HFFc6 (cell line): ENCODE measurements around the gene ABHD16A. TPM values are rescaled to one million over a fixed set of nuclear protein-coding genes. Genes with fewer than 3 reads are reported as not detected.
"Not testable (repeated sequence)": the region's sequence is repeated elsewhere in the genome, so short reads cannot be mapped to it uniquely, and the experiment has no call there.

Experiments
- DNase-seq: peaks from one replicate; pipeline ENCODE4 v3.0.0-alpha.2; 2018
- H3K27ac Mint-ChIP-seq: 2 replicates; pipeline ENCODE4 v1.8.0; 2020; ENCODE audit warnings: mild to moderate bottlenecking, mixed read lengths
- H3K27me3 Mint-ChIP-seq: 2 replicates; pipeline ENCODE4 v1.8.0; 2021; ENCODE audit warnings: mild to moderate bottlenecking, moderate library complexity, mixed read lengths; ENCODE audit not compliant: insufficient read depth
- H3K36me3 Mint-ChIP-seq: 2 replicates; pipeline ENCODE4 v1.8.0; 2021; ENCODE audit warnings: low read depth, mixed read lengths
- H3K4me1 Mint-ChIP-seq: 2 replicates; pipeline ENCODE4 v1.8.0; 2020; ENCODE audit warnings: low read depth, mixed read lengths
- H3K4me3 Mint-ChIP-seq: 2 replicates; pipeline ENCODE4 v1.8.0; 2020; ENCODE audit warnings: mild to moderate bottlenecking, moderate library complexity, mixed read lengths
- H3K9me3 Mint-ChIP-seq: 2 replicates; pipeline ENCODE4 v1.8.0; 2020; ENCODE audit warnings: mild to moderate bottlenecking, mixed read lengths
- total RNA-seq, 6 experiments: library from RNA; stranded (reverse); fragmentation: NEBNext Ultra II Directional; extraction: Animal tissue kit (Norgen Biotek cat#: 25700); gene quantifications; 2 replicates in 1 of 6; 3 replicates in 5 of 6; pipeline ENCODE4 v1.2.3, GENCODE V29; 2021
- TF ChIP-seq, protein P1 (sequence below): fragments of 200-600 bp; sonication (generic); IDR thresholded peaks from 2 replicates; pipeline ENCODE4 v1.5.0; 2021; ENCODE audit warnings: antibody characterized with exemption, mild to moderate bottlenecking

Gene ABHD16A
- total RNA-seq, 6 experiments from 2014 or later: 27.4 to 39.6 (median 32.0) TPM

DNA sequence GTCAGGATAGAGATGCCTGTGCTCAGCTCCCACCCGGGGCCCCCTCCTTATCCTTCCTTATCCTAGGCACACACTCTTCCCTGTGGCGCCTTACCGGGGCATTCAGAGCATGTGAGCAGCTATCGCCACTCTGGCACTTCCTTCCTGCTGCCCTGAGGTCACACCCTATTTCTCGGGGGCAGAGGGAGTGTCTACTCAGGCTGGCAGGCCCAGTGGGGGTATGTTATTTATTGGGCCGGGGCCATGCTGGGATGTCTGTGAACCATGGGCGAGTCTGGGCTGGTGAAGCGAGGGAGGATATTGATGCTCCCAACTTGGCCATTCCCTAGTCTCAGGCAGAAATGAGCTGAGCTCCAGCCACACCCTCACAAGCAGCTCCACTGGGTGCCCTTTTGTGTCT, 8.1 kb upstream of the ABHD16A start:
- no peak for DNase-seq
- no peaks in the 10 kb centered on the region for H3K9me3 Mint-ChIP-seq
- TF ChIP-seq, protein P1, sequence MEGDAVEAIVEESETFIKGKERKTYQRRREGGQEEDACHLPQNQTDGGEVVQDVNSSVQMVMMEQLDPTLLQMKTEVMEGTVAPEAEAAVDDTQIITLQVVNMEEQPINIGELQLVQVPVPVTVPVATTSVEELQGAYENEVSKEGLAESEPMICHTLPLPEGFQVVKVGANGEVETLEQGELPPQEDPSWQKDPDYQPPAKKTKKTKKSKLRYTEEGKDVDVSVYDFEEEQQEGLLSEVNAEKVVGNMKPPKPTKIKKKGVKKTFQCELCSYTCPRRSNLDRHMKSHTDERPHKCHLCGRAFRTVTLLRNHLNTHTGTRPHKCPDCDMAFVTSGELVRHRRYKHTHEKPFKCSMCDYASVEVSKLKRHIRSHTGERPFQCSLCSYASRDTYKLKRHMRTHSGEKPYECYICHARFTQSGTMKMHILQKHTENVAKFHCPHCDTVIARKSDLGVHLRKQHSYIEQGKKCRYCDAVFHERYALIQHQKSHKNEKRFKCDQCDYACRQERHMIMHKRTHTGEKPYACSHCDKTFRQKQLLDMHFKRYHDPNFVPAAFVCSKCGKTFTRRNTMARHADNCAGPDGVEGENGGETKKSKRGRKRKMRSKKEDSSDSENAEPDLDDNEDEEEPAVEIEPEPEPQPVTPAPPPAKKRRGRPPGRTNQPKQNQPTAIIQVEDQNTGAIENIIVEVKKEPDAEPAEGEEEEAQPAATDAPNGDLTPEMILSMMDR: no peak

DNA sequence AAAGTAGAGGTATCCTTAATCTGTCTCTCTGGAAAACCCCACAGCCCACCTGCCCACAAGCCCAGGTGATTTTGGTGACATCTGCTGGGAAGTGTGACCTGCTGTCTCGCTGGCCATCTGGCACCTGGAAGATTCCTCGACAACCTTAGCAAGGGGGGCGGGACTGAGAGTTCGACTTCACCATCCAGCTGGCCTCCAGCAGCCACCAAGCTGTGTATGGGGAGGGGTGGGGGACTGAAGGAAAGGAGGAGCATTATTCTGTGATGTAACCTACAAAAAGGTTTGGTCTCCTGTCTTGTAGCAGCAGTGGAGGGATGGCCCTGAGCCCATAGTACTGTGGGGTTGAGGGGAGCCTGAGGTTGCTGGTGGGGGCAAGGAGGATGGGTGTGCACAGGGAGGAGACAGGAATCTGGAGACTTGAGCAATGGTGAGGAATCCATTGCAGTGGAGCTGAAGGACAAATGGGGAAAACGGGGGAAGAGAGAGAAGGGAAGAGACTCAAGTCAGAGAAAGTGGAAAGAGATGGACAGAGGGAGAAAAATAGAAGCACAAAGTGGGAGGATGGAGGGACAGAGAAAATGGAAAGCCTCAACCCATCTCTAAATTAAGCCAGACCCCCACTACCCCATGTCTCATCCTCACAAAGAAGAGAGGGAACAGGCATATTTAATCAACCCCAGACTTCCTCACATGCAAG, 7.5 kb upstream of the ABHD16A start:
- H3K9me3 Mint-ChIP-seq: no peaks in the 10 kb centered on the region
- no peak overlapping the region for H3K4me3 Mint-ChIP-seq
- no peaks in the 10 kb centered on the region for H3K36me3 Mint-ChIP-seq
- no peak for DNase-seq
- no peak overlapping the region for H3K27ac Mint-ChIP-seq
- peaks cover 28% of the 10 kb centered on the region for H3K27me3 Mint-ChIP-seq
- no peaks in the 10 kb centered on the region for H3K4me1 Mint-ChIP-seq
- TF ChIP-seq, protein P1: no peak

More for the DNA sequence above, 8.1 kb upstream of the ABHD16A start:
- Mint-ChIP-seq H3K4me3 (no peak overlapping the region), H3K27me3 (peaks cover 28% of the 10 kb centered on the region), H3K36me3 (no peaks in the 10 kb centered on the region), H3K27ac (no peak overlapping the region), H3K4me1 (no peaks in the 10 kb centered on the region)

DNA sequence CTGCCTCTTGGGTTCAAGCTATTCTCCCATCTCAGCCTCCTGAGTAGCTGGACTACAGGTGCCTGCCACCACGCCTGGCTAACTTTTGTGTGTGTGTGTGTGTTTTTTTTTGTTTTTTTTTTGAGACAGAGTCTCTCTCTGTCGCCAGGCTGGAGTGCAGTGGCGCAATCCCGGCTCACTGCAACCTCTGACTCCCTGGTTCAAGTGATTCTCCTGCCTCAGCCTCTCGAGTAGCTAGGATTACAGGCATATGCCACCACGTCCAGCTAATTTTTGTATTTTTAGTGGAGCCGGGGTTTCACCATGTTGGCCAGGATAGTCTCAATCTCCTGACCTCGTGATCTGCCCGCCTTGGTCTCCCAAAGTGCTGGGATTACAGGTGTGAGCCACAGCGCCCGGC, 6.0 kb upstream of the ABHD16A start:
- not testable (repeated sequence) for H3K36me3 Mint-ChIP-seq, H3K4me1 Mint-ChIP-seq, H3K27ac Mint-ChIP-seq, DNase-seq, H3K4me3 Mint-ChIP-seq, H3K9me3 Mint-ChIP-seq
- peaks cover 25% of the 10 kb centered on the region for H3K27me3 Mint-ChIP-seq

GRCh38 chr6:31708224-31708623, 5.1 kb upstream of the ABHD16A start:
- Mint-ChIP-seq H3K36me3 (no peaks in the 10 kb centered on the region), H3K4me1 (peaks cover 4% of the 10 kb centered on the region), H3K9me3 (no peaks in the 10 kb centered on the region), H3K27me3 (peaks cover 23% of the 10 kb centered on the region), H3K27ac (no peak overlapping the region), H3K4me3 (no peak overlapping the region)
- no peak for DNase-seq
- TF ChIP-seq, protein P1: no peak

GRCh38 chr6:31707701-31708100, 4.6 kb upstream of the ABHD16A start:
- no peak overlapping the region for H3K4me3 Mint-ChIP-seq
- TF ChIP-seq, protein P1: no peak
- DNase-seq: no peak
- no peaks in the 10 kb centered on the region for H3K36me3 Mint-ChIP-seq
- peaks cover 6% of the 10 kb centered on the region for H3K4me1 Mint-ChIP-seq
- H3K27ac Mint-ChIP-seq: no peak overlapping the region
- H3K27me3 Mint-ChIP-seq: peaks cover 22% of the 10 kb centered on the region
- H3K9me3 Mint-ChIP-seq: no peaks in the 10 kb centered on the region

DNA sequence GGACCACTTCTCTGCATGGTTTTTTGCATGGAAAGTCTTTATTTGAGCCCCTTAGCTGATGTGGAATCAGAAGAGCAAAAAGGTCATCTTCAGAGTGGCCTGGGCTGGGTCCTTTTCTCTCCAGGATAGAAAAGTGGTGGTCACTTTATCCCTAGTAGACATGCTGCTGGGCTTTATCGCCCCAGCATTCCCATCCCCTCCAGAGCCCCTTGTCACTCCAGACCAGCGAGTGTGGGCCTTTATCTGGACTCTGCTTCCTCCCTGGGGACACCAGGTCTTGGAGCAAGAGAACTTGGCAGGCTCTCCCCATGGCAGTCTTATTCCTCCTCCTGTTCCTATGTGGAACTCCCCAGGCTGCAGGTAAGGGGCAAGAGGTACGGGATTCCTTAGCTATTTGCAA, 3.5 kb upstream of the ABHD16A start, which contains the start of gene LY6G6F:
Gene LY6G6F (plus strand): TSS at position 268 of the 400 bp plus-strand sequence. CDS start 41 bp downstream, at position 309.
- no peak within 1 kb of the TSS for H3K27ac Mint-ChIP-seq
- H3K4me1 Mint-ChIP-seq: peaks cover 12% of the 10 kb centered on the region
- TF ChIP-seq, protein P1: no peak
- H3K4me3 Mint-ChIP-seq: no peak within 1 kb of the TSS
- no peaks in the 10 kb centered on the region for H3K9me3 Mint-ChIP-seq
- H3K36me3 Mint-ChIP-seq: no peaks in the 10 kb centered on the region
- H3K27me3 Mint-ChIP-seq: peaks cover 13% of the 10 kb centered on the region
- DNase-seq: no peak
